MCF 10A (cell line): Measurements from ENCODE around the gene CDH24. TPM values are rescaled to one million over a fixed set of nuclear protein-coding genes. Genes with fewer than 3 reads are reported as not detected.

Source experiments
- BruUV-seq: library from RNA; stranded (reverse); fragments of 400-500 nt; replicated peaks from 2 replicates; lab custom pipeline; 2021; lab: Mats Ljungman, UMichigan
- CTCF ChIA-PET: fragments of 300-600 bp; sonication (Branson Sonifier 250); formaldehyde crosslinking; extraction: SDS; loops from one replicate; lab custom pipeline; 2021; ENCODE audit warnings: antibody characterized with exemption, inconsistent platforms; lab: Yijun Ruan, JAX
- POLR2A ChIA-PET: fragments of 300-600, 350-650 bp; sonication (Branson Sonifier 250); formaldehyde crosslinking; extraction: SDS; loops from one replicate; lab custom pipeline; 2020; ENCODE audit warnings: antibody characterized with exemption, inconsistent platforms; lab: Yijun Ruan, JAX
- DNase-seq: peaks from one replicate; pipeline ENCODE4 v3.0.0-alpha.2; 2018; ENCODE audit not compliant: unreplicated experiment
- H3K27ac Mint-ChIP-seq: one replicate; pipeline ENCODE4 v1.8.0; 2022; ENCODE audit warnings: mild to moderate bottlenecking, low read depth, mixed read lengths; ENCODE audit not compliant: unreplicated experiment
- H3K27me3 Mint-ChIP-seq: one replicate; pipeline ENCODE4 v1.8.0; 2022; ENCODE audit warnings: mixed read lengths; ENCODE audit not compliant: insufficient read depth, unreplicated experiment
- H3K36me3 Mint-ChIP-seq: one replicate; pipeline ENCODE4 v1.8.0; 2022; ENCODE audit warnings: mild to moderate bottlenecking, moderate library complexity, mixed read lengths; ENCODE audit not compliant: insufficient read depth, unreplicated experiment
- H3K4me1 Mint-ChIP-seq: one replicate; pipeline ENCODE4 v1.8.0; 2022; ENCODE audit warnings: mixed read lengths; ENCODE audit not compliant: insufficient read depth, unreplicated experiment
- H3K4me3 Mint-ChIP-seq: one replicate; pipeline ENCODE4 v1.8.0; 2022; ENCODE audit warnings: mild to moderate bottlenecking, moderate library complexity, mixed read lengths; ENCODE audit not compliant: unreplicated experiment
- H3K9me3 Mint-ChIP-seq: one replicate; pipeline ENCODE4 v1.8.0; 2022; ENCODE audit warnings: mixed read lengths; ENCODE audit not compliant: unreplicated experiment
- CTCF ChIP-seq: fragments of 200-600 bp; IDR thresholded peaks from one replicate; pipeline ENCODE4 v1.8.0; 2022; ENCODE audit warnings: antibody characterized with exemption, mild to moderate bottlenecking; ENCODE audit not compliant: unreplicated experiment
- intact Hi-C: fragments of 100-400 bp; cut with micrococcal nuclease; formaldehyde crosslinking; loops from 2 replicates; pipeline ENCODE4 v1.14.1; 2022
- total RNA-seq: library from RNA; stranded (reverse); gene quantifications from 2 replicates; pipeline ENCODE4 v1.2.3, GENCODE V29; 2022

Gene CDH24
- total RNA-seq, 1 experiment from 2014 or later: 4.9 TPM

- ChIA-PET CTCF (interaction anchor here (0.8 to 1.7 kb wide), 4 partner anchors 8 to 75 kb away, joined by 3 to 6 read pairs (median 4); no protein-coding TSS in a partner anchor), POLR2A (no interaction called here)
- intact Hi-C loops: no loop called here
- H3K4me1 Mint-ChIP-seq: no peaks in the 10 kb centered on the region
- H3K9me3 Mint-ChIP-seq: no peaks in the 10 kb centered on the region
- DNase-seq: no peak
- no peaks in the 10 kb centered on the region for H3K27me3 Mint-ChIP-seq
- no peaks in the 10 kb centered on the region for H3K36me3 Mint-ChIP-seq
- no peak for TF ChIP-seq CTCF
- no peak overlapping the region for H3K27ac Mint-ChIP-seq
- no TSS peak for BruUV-seq
- H3K4me3 Mint-ChIP-seq: no peak overlapping the region
Measured at GRCh38 chr14:23047034-23047634, 10.2 kb downstream of the CDH24 start.

- no peak for DNase-seq
- Mint-ChIP-seq H3K36me3 (no peaks in the 10 kb centered on the region), H3K4me1 (no peaks in the 10 kb centered on the region), H3K27me3 (no peaks in the 10 kb centered on the region), H3K4me3 (no peak overlapping the region), H3K9me3 (no peaks in the 10 kb centered on the region), H3K27ac (no peak overlapping the region)
- ChIA-PET CTCF (interaction anchor here (1.2 to 1.7 kb wide), 2 partner anchors 10 to 13 kb away, joined by 3 to 6 read pairs; no protein-coding TSS in a partner anchor), POLR2A (no interaction called here)
- intact Hi-C loops: no loop called here
- TF ChIP-seq CTCF: no peak
- BruUV-seq: no TSS peak
Measured at GRCh38 chr14:23045419-23046357, 11.6 kb downstream of the CDH24 start.

- no TSS peak for BruUV-seq
- intact Hi-C loops: no loop called here
- Mint-ChIP-seq H3K4me1 (no peaks in the 10 kb centered on the region), H3K27me3 (no peaks in the 10 kb centered on the region), H3K27ac (no peak overlapping the region), H3K9me3 (no peaks in the 10 kb centered on the region), H3K36me3 (no peaks in the 10 kb centered on the region), H3K4me3 (no peak overlapping the region)
- POLR2A ChIA-PET: no interaction called here
- no peak for DNase-seq
- CTCF ChIA-PET: interaction anchor here (0.6 kb wide), 1 partner anchor 114 kb away, joined by 3 read pairs; no protein-coding TSS in a partner anchor
- no peak for TF ChIP-seq CTCF
Measured at GRCh38 chr14:23044840-23045239, 12.5 kb downstream of the CDH24 start.

- no peaks in the 10 kb centered on the region for H3K9me3 Mint-ChIP-seq
- no peaks in the 10 kb centered on the region for H3K27me3 Mint-ChIP-seq
- no peak overlapping the region for H3K27ac Mint-ChIP-seq
- ChIA-PET CTCF (interaction anchor here (0.6 to 2.2 kb wide), 6 partner anchors 12 to 84 kb away, joined by 3 to 13 read pairs (median 4); no protein-coding TSS in a partner anchor), POLR2A (interaction anchor here (0.6 to 0.9 kb wide), 2 partner anchors 9 to 41 kb away, joined by 3 to 4 read pairs; partner anchors contain the start of gene PSMB5)
- no peak overlapping the region for H3K4me3 Mint-ChIP-seq
- no TSS peak for BruUV-seq
- no peaks in the 10 kb centered on the region for H3K4me1 Mint-ChIP-seq
- H3K36me3 Mint-ChIP-seq: peaks cover under 1% of the 10 kb centered on the region
- intact Hi-C loops: no loop called here
- TF ChIP-seq CTCF: no peak
- DNase-seq: no peak
Measured at GRCh38 chr14:23043754-23044153, 13.6 kb downstream of the CDH24 start.
